HFF-Myc (cell line): ENCODE measurements around the gene TMEM45A.

ENCODE experiments used
- DNase-seq: peaks from one replicate; pipeline ENCODE4 v3.0.0-alpha.2; 2011; ENCODE audit warnings: low read depth; ENCODE audit errors: extremely low read depth
- H3K4me3 ChIP-seq: replicated peaks from 2 replicates; pipeline ENCODE4 v1.5.1; 2011; ENCODE audit warnings: low read depth, mild to moderate bottlenecking, control low read depth, low read length
- TF ChIP-seq, protein P1 (sequence below): IDR thresholded peaks from 2 replicates; pipeline ENCODE4 v1.5.1; 2012; ENCODE audit warnings: mild to moderate bottlenecking, low read depth, low read length, control low read depth; ENCODE audit errors: missing control alignments

TMEM45A gene

DNA sequence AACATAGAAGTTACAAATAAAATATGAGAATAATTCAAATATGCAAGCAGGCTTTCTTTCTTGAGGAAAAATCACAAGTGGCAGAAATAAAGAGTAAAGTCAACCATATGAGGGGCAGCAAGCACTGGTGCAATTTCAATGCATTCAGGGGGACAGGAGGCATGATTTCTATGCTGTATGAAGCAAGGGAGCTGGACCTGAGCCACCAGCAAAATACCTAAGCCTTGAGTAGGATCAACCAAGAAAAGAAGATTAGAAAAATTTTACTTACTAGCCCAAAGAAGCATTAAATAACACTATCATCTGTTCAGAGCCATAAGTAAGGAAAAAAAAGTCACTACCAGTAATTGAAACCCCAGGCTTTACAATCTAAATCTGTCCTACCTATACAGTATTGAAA lies 123.3 kb downstream of the TMEM45A start:
- no peak for DNase-seq
- TF ChIP-seq, protein P1, sequence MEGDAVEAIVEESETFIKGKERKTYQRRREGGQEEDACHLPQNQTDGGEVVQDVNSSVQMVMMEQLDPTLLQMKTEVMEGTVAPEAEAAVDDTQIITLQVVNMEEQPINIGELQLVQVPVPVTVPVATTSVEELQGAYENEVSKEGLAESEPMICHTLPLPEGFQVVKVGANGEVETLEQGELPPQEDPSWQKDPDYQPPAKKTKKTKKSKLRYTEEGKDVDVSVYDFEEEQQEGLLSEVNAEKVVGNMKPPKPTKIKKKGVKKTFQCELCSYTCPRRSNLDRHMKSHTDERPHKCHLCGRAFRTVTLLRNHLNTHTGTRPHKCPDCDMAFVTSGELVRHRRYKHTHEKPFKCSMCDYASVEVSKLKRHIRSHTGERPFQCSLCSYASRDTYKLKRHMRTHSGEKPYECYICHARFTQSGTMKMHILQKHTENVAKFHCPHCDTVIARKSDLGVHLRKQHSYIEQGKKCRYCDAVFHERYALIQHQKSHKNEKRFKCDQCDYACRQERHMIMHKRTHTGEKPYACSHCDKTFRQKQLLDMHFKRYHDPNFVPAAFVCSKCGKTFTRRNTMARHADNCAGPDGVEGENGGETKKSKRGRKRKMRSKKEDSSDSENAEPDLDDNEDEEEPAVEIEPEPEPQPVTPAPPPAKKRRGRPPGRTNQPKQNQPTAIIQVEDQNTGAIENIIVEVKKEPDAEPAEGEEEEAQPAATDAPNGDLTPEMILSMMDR: no peak
- H3K4me3 ChIP-seq: no peak overlapping the region

DNA sequence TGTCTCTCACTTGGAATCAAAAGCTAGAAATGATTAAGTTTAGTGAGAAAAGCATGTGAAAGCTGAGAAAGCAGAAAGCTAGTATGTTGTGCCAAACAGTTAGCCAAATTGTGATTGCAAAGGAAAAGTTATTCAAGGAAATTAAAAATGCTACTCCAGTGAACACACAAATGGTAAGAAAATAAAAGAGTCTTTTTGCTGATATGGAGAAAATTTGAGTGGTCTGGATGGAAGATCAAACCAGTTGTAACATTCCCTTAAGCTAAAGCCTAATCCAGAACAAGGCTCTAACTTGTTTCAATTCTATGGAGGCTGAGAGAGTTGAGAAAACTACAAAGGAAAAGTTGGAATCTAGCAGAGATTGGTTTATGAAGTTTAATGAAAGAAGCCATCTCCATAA lies 128.8 kb downstream of the TMEM45A start:
- no peak for DNase-seq
- H3K4me3 ChIP-seq: no peak overlapping the region
- TF ChIP-seq, protein P1: no peak
